Tibial nerve (tissue), 3 donors: ENCODE results near the gene GTF3C6.

Experiments used
- CTCF ChIP-seq, 5 experiments: fragments of 200-600 bp in 3 of 5; fragments of 450-650 bp in 2 of 5; sonication (generic) in 3 of 5; IDR thresholded peaks; one replicate each; pipeline ENCODE4 v1.5.1; 2016 to 2019; ENCODE audit warnings: antibody characterized with exemption in 5 of 5, mild to moderate bottlenecking in 3 of 5, moderate library complexity in 2 of 5
- POLR2A ChIP-seq, 2 donors: fragments of 450-650 bp; IDR thresholded peaks; one replicate each; pipeline ENCODE4 v1.6.1; 2017; ENCODE audit warnings: antibody characterized with exemption in 2 of 2, mild to moderate bottlenecking in 2 of 2, moderate library complexity in 2 of 2

- TF ChIP-seq CTCF (IDR thresholded peaks at IDR 0.05) (no peak), POLR2A (IDR thresholded peaks at IDR 0.05) (no peak)
Measured at GRCh38 chr6:110976575-110976974, 18.1 kb downstream of the GTF3C6 start.
